Measurements from ENCODE around the gene BAZ2B.

Gene BAZ2B

DNA sequence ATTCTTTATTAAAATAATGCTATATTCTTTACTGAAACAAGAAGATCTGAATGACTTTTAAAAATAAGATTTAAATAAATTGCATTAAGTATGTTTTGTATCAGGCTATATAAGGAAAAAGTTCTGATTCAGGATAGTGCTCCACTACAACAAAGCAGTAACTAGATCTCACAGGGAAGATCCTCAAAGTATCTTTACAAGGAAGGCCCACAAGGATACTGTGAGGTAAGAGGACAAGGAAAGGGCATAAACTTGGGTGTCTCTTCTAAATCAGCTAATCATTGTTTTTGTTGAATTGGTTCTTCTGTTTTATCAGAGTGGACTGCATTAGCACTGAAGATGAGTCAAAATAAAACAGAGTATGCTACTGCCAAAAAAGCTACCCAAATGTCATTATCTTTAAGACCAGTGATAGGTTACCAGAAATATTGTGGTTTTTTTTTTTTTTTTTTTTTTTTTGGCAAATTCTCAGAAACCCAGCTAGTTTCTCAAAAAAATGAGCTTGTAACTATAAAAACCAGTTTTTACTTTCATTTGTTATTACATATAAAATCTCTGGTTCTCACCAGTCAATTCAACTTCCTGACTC is 160.9 kb downstream of the BAZ2B start:
- Mint-ChIP-seq H3K27ac (no peak overlapping the region), H3K4me3 (no peak overlapping the region), H3K27me3 (no peaks in the 10 kb centered on the region), H3K4me1 (peaks cover 31% of the 10 kb centered on the region), H3K36me3 (peaks cover 6% of the 10 kb centered on the region), H3K9me3 (peaks cover 4% of the 10 kb centered on the region)

DNA sequence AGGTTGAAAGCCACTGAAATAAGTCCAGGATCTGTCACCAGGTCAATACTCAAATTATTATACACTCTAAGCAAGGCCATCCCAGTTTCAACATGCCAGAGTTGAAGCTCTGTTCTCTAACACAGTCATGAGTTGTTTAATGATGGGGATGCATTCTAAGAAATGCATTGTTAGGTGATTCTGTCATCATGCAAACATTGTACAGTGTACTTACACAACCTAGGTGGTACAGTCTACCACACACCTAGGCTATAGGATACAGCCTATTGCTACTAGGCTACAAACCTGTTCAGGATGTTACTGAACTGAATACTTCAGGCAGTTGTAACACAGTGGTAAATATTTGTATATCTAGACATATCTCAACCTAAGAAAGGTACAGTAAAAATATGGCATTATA is 162.2 kb downstream of the BAZ2B start:
- Mint-ChIP-seq H3K27ac (no peak overlapping the region), H3K27me3 (no peaks in the 10 kb centered on the region), H3K4me1 (peaks cover 31% of the 10 kb centered on the region), H3K36me3 (peaks cover 6% of the 10 kb centered on the region), H3K9me3 (peaks cover 4% of the 10 kb centered on the region), H3K4me3 (no peak overlapping the region)

DNA sequence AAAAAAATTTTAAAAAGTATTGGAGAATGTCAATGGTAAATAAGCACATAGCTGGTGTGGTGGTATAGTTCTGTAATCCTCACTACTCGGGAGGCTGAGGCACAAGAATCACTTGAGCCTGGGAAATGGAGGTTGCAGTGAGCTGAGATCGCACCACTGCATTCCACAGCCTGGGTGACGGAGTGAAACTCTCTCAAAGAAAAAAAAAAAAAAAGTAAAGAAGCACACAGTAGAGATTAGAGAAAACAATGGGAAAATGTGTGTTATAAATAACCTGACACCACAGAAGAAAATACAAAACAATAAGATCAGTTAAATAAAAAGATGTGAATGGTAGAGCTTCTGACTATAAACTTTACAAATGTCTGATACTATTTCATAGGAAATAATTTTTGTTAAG is 166.2 kb downstream of the BAZ2B start:
- Mint-ChIP-seq H3K4me1 (no peaks in the 10 kb centered on the region), H3K9me3 (peaks cover 5% of the 10 kb centered on the region), H3K4me3 (no peak overlapping the region), H3K27me3 (no peaks in the 10 kb centered on the region), H3K27ac (no peak overlapping the region), H3K36me3 (peaks cover 18% of the 10 kb centered on the region)

DNA sequence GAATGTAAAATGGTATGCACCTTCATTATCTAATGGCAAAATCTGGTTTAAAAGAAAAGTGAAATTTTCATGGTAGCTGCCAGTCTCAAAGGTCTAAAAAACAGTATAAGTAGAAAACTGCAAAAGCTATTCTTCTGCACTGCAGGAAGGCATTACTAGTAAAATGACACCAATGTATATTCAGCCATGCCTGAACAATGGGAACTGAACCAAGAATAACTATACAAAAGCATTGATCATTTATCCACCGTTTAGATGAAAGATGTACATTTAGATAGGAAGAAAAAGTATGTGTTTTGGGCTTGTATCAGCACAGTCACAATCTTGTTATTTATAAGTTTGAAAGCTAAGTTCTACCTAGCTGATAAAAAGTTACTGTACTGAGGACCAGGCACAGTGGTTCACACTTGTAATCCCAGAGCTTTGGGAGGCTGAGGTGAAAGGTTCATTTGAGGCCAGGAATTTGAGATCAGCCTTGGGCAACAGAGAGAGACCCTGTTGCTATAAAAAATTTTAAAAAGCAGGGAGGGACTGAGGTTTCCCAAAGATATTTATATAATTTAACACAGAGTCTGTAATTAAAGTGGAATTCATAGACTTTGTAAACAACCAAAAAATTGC is 166.7 kb downstream of the BAZ2B start:
- no peak overlapping the region for H3K4me3 Mint-ChIP-seq
- H3K27ac Mint-ChIP-seq = no peak overlapping the region
- H3K27me3 Mint-ChIP-seq = no peaks in the 10 kb centered on the region
- peaks cover 23% of the 10 kb centered on the region for H3K36me3 Mint-ChIP-seq
- H3K4me1 Mint-ChIP-seq = no peaks in the 10 kb centered on the region
- H3K9me3 Mint-ChIP-seq = peaks cover 5% of the 10 kb centered on the region

DNA sequence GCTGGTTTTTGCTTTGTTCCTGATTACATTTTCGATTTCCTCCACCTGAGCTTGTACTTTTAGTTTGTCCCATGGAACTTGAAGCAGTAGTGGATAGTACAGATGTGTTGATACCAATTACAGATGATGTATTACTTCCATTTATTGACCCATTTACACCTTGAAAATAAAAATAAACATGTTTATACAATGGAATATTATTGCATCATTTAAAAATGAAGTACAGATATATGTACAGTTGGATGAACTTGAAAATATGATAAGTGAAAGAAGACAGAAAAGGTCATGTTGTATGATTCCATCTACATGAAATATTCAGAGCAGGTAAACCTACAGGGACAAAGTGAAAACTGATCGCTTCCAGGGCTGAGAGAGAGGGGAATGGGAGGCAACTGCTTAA is 169.5 kb downstream of the BAZ2B start:
- peaks cover 5% of the 10 kb centered on the region for H3K9me3 Mint-ChIP-seq
- H3K27ac Mint-ChIP-seq = no peak overlapping the region
- H3K4me3 Mint-ChIP-seq = no peak overlapping the region
- H3K27me3 Mint-ChIP-seq = no peaks in the 10 kb centered on the region
- peaks cover 31% of the 10 kb centered on the region for H3K36me3 Mint-ChIP-seq
- H3K4me1 Mint-ChIP-seq = no peaks in the 10 kb centered on the region

DNA sequence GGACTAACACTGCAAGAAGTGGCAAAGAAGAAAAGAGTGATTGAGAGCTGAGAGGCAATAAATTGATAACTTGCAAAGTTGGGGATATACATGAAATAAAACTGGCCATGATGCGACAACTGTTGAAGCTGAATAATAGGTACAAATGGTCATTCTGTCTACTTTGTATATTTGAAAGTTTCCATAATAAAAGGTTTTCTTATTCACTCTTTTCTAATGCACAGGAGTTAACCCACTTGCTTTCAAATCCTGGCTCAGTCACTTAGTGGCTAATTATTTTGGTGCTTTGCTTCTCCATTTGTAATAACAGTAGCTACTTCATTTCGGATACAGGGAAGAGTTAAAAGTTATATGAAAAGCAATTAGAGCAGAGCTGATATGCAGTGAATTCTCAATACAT is 170.1 kb downstream of the BAZ2B start:
- H3K4me1 Mint-ChIP-seq = no peaks in the 10 kb centered on the region
- H3K36me3 Mint-ChIP-seq = peaks cover 31% of the 10 kb centered on the region
- H3K27me3 Mint-ChIP-seq = no peaks in the 10 kb centered on the region
- H3K9me3 Mint-ChIP-seq = peaks cover 5% of the 10 kb centered on the region
- H3K4me3 Mint-ChIP-seq = no peak overlapping the region
- H3K27ac Mint-ChIP-seq = no peak overlapping the region

DNA sequence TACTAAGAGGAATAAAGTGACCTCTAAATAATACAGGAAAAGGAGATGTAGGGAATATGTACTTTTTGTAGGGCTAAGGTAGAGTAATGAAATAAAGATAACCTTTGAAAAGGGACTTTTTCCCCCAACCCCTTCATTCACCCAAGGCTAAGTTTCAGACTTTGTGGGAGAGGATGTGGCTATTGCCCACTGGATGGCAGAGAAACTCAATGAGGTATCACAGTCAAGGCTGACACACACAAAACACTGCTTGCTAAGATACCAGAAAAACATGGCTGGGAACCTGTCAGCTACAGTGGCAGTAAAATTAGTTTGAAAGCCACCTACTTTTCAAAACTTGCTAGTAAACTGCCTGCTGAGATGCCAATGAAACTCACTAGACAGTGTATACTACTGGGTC is 171.0 kb downstream of the BAZ2B start:
- Mint-ChIP-seq H3K36me3 (peaks cover 33% of the 10 kb centered on the region), H3K4me1 (no peaks in the 10 kb centered on the region), H3K27ac (no peak overlapping the region)

DNA sequence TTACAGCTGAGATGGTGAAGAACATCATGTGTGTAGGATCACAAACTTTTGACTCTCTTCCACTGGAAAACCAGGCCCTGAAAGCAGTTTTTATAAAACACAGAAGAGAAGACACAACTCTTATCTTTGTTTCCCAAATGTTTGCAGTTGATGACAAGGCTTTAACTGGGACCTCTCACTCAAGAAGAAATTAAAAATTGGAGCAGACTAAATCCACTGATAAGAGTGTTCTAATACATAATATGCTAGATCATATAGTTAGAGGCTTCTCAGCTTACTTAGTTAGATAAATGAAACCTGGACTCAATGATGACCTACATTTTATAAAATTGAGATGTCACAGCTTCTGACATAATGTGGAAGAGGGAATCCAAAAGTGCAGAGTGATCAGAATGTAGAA is 171.6 kb downstream of the BAZ2B start:
- no peaks in the 10 kb centered on the region for H3K27me3 Mint-ChIP-seq
- H3K4me3 Mint-ChIP-seq = no peak overlapping the region
- H3K36me3 Mint-ChIP-seq = peaks cover 33% of the 10 kb centered on the region
- H3K27ac Mint-ChIP-seq = no peak overlapping the region
- H3K4me1 Mint-ChIP-seq = no peaks in the 10 kb centered on the region
- peaks cover 5% of the 10 kb centered on the region for H3K9me3 Mint-ChIP-seq

More for the DNA sequence above, 171.0 kb downstream of the BAZ2B start:
- Mint-ChIP-seq H3K9me3 (peaks cover 5% of the 10 kb centered on the region), H3K4me3 (no peak overlapping the region), H3K27me3 (no peaks in the 10 kb centered on the region)

DNA sequence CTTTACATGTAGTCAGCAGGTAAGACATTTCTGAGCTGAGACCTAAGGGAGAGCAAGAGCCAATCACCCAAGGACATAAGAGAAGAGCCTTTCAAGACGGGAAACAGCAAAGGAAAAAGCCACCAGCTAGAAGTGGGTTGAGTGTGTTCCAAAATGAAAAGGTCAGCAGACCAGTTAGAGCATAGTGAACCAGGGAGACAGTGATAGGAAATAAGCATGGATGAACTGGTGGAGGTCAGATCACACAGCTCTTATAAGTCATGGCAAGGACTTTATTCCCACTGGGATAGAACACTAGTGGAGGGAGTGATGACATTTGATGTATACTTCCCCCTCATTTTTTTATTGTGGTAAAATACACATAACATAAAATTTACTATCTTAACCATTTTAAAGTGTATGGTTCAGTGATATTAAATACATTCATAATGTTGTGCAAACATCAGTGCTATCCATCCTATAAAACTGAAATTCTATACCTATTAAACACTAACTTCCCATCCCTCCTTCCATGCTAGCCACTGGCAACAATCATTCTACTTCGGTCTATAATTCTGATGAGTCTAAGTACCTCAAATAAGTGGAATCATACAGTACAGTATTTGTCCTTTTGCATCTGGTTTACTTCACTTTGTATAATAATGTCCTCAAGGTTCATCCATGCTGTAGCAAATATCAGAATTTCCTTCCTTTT is 174.0 kb downstream of the BAZ2B start:
- Mint-ChIP-seq H3K4me1 (no peaks in the 10 kb centered on the region), H3K27ac (no peak overlapping the region), H3K9me3 (peaks cover 5% of the 10 kb centered on the region), H3K4me3 (no peak overlapping the region), H3K36me3 (peaks cover 35% of the 10 kb centered on the region), H3K27me3 (no peaks in the 10 kb centered on the region)

DNA sequence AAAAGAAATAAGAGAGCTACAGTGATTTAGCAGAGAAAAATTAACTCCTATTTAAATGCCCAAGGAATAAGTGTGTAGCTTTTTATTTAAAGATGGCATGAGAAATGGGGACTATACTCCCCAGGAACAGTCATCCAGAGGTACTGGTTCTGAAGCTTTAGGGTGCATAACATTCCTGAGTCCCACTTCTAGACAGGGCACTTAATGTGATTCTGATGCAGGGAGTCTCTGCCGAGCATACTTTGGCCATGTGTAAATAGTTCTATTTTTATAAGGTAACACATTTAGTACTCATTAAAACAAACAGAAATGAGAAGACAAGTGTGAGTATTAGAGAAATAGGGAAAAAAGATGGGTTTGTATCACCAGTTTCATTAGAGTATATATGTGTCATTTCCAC is 175.2 kb downstream of the BAZ2B start:
- Mint-ChIP-seq H3K4me1 (no peaks in the 10 kb centered on the region), H3K36me3 (peaks cover 29% of the 10 kb centered on the region), H3K27ac (no peak overlapping the region), H3K9me3 (no peaks in the 10 kb centered on the region), H3K4me3 (no peak overlapping the region), H3K27me3 (no peaks in the 10 kb centered on the region)

DNA sequence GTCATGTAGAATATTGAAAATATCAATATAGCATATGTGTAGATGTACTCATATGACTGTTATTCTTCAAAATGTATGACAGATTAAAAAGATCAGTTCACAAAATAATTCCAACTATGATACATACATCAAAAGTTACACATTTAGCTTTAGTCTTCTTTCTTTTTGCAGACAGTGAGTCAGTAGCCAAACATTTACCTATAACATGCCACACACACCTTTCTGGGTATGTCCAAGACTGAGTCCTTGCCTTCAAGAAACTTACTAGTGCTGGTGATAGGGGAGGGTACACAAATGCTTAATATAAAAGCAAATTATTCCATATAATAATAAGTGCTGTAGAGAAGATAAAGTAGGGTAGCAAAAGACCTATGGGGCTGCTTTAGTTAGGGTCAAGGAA is 176.9 kb downstream of the BAZ2B start:
- H3K4me1 Mint-ChIP-seq = no peaks in the 10 kb centered on the region
- H3K4me3 Mint-ChIP-seq = no peak overlapping the region
- no peaks in the 10 kb centered on the region for H3K27me3 Mint-ChIP-seq
- H3K36me3 Mint-ChIP-seq = peaks cover 22% of the 10 kb centered on the region
- H3K9me3 Mint-ChIP-seq = no peaks in the 10 kb centered on the region
- no peak overlapping the region for H3K27ac Mint-ChIP-seq

DNA sequence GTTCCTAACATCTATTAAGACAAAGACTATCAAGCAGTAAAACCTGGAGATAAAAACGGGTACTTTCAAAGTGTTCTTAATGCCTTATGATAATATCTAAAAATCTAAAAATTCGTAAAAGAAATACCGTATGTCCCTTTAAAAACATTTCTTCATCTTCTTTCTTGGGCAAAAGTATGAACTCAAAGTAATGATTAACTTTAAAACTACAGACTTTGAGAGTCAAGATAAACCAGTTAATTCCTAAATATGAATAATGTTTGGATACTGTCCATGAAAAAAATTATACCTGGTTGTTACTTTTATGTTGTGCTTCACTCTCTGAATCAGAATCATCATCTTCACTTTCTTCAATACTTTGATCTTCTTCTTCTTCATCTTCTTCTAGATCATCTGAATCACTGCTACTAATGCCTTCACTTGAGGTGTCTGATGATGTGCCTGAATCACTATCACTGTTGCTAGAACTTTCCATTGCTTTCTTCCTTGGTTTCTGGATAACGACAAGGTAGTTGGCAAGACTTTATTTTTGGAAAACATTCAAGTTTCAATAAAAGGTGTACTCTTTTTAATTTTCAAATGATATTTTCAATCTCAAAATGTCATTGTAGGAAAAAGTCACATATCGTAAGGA is 177.5 kb downstream of the BAZ2B start:
- H3K4me1 Mint-ChIP-seq = no peaks in the 10 kb centered on the region
- no peaks in the 10 kb centered on the region for H3K27me3 Mint-ChIP-seq
- H3K27ac Mint-ChIP-seq = no peak overlapping the region
- no peaks in the 10 kb centered on the region for H3K9me3 Mint-ChIP-seq
- H3K4me3 Mint-ChIP-seq = no peak overlapping the region
- H3K36me3 Mint-ChIP-seq = peaks cover 17% of the 10 kb centered on the region

DNA sequence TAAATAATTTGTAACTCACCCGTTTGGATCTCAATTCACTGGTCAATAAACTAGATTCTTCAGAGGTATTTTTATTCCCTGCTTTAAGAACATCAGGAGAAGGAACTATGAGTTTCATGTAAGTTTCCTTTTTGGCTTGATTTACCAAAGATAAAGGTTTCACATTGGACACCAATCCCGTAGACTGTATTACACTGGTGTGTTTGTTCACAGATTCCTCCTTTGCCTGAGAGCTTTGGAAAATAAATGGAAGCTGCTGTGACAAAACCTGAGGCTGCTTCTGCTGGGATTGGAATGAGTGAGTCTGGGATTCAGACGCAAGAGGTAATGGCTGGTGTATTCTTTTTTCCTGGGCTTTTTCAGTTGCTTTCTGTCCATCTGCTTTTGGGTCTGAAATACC is 178.1 kb downstream of the BAZ2B start:
- Mint-ChIP-seq H3K9me3 (no peaks in the 10 kb centered on the region), H3K4me3 (no peak overlapping the region), H3K27me3 (no peaks in the 10 kb centered on the region), H3K36me3 (peaks cover 17% of the 10 kb centered on the region), H3K4me1 (no peaks in the 10 kb centered on the region), H3K27ac (no peak overlapping the region)

DNA sequence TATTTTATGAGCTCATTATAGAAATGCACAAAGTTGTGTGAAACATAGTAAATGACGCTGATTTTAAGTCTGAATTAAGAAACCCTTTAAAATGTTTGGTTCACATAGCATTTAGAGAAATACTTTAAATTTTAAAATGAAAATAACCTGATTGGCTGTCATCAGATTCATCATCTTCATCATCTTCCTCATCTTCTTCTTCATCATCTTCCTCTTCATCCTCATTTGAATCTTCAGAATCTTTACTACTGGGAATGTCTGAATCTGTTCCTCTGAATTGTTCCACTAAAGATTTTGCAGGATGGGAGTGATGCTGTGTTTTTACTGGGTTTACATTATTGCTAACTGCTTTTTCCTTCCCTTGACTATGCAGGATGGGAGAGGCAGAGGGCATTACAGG is 183.7 kb downstream of the BAZ2B start:
- H3K27ac Mint-ChIP-seq = no peak overlapping the region
- peaks cover 13% of the 10 kb centered on the region for H3K36me3 Mint-ChIP-seq
- H3K4me3 Mint-ChIP-seq = no peak overlapping the region
- H3K9me3 Mint-ChIP-seq = no peaks in the 10 kb centered on the region
- no peaks in the 10 kb centered on the region for H3K27me3 Mint-ChIP-seq
- no peaks in the 10 kb centered on the region for H3K4me1 Mint-ChIP-seq

DNA sequence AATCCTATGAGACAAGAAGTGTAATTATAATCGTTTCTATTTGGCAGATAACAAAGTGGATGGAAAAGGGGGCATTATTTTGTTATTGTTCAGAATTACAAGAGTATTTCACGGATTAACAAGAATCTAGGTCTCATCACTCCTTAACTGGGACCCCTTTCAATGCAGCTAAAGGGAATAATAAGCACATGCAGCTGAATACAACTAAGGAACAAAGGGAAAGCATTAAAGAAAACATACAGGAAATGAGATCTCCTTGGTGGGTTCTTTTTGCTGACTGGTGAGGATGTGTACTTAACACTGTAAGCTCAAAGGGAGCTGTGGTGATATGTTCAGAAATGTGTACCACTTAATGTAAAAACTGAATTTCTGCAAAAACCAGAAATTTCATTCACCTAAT is 189.3 kb downstream of the BAZ2B start:
- no peaks in the 10 kb centered on the region for H3K4me1 Mint-ChIP-seq
- no peaks in the 10 kb centered on the region for H3K9me3 Mint-ChIP-seq
- H3K27me3 Mint-ChIP-seq = no peaks in the 10 kb centered on the region
- H3K27ac Mint-ChIP-seq = no peak overlapping the region
- no peak overlapping the region for H3K4me3 Mint-ChIP-seq
- H3K36me3 Mint-ChIP-seq = peaks cover 18% of the 10 kb centered on the region

DNA sequence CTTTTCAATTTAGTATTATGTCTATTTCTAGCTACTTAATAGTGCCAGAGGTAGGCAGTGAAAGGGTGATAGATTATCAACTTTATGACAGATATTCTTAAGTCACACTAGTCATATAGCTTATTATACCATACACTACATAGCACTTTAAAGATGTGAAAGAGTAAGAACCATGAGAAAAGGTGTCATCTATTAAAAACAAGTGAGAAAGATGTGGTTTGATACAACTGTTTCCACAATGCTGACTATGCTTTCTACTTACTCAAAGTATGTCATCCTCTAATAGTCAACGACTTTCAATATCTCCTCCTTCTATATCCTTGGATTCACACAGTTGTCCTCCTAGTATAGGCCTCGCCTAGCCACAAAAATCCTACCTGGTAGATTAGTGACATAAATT is 196.9 kb downstream of the BAZ2B start:
- Mint-ChIP-seq H3K27me3 (no peaks in the 10 kb centered on the region), H3K9me3 (no peaks in the 10 kb centered on the region), H3K27ac (no peak overlapping the region), H3K4me3 (no peak overlapping the region), H3K36me3 (peaks cover 16% of the 10 kb centered on the region), H3K4me1 (no peaks in the 10 kb centered on the region)
